Adrenal gland (tissue), 12 donors: Measurements from ENCODE around the gene SDK1. TPM values are rescaled to one million over a fixed set of nuclear protein-coding genes. Genes with fewer than 3 reads are reported as not detected.
"Not testable (repeated sequence)": the region's sequence is repeated elsewhere in the genome, so short reads cannot be mapped to it uniquely, and the experiment has no call there.

Source experiments
- DNase-seq, 7 donors: peaks; one replicate each; pipeline ENCODE4 v3.0.0-alpha.2; 2019 to 2020
- H3K27ac ChIP-seq, 5 donors: fragments of 200-600 bp; sonication (generic) in 4 of 5; 1 replicate in 3 of 5; 2 replicates in 2 of 5; pipeline versions ENCODE4 v1.5.1 to v1.8.0; 2016 to 2020; ENCODE audit warnings: mild to moderate bottlenecking in 1 of 5
- H3K27me3 ChIP-seq: fragments of 200-600 bp; 2 replicates; pipeline ENCODE4 v1.8.0; 2021
- H3K36me3 ChIP-seq, 2 donors: fragments of 200-600 bp; replicated peaks in 1 of 2; 1 replicate in 1 of 2; 2 replicates in 1 of 2; pipeline versions ENCODE4 v1.5.1 to v1.8.0; 2018 to 2022
- H3K4me1 ChIP-seq, 2 donors: fragments of 200-600 bp; replicated peaks in 1 of 2; 1 replicate in 1 of 2; 2 replicates in 1 of 2; pipeline versions ENCODE4 v1.5.1 to v1.8.0; 2018 to 2021
- H3K4me3 ChIP-seq, 4 donors: fragments of 200-600 bp; sonication (generic) in 3 of 4; one replicate each; pipeline ENCODE4 v1.5.1; 2016 to 2018
- H3K9me3 ChIP-seq, 3 donors: fragments of 200-600 bp; sonication (generic) in 1 of 3; replicated peaks in 1 of 3; 1 replicate in 2 of 3; 2 replicates in 1 of 3; pipeline versions ENCODE4 v1.5.1 to v1.8.0; 2016 to 2021
- CTCF ChIP-seq, 6 experiments: fragments of 450-650 bp in 4 of 6; fragments of 200-600 bp in 2 of 6; sonication (generic) in 1 of 6; IDR thresholded peaks; 1 replicate in 5 of 6; 2 replicates in 1 of 6; pipeline versions ENCODE4 v1.5.1 to v1.8.0; 2016 to 2021; ENCODE audit warnings: antibody characterized with exemption in 6 of 6, mild to moderate bottlenecking in 2 of 6, moderate library complexity in 1 of 6
- POLR2A ChIP-seq, 2 donors: fragments of 450-650 bp; IDR thresholded peaks; one replicate each; pipeline ENCODE4 v1.6.1; 2017; ENCODE audit warnings: antibody characterized with exemption in 2 of 2, mild to moderate bottlenecking in 2 of 2, moderate library complexity in 1 of 2
- WGBS, 4 donors: extraction: QIAGEN DNeasy Blood & Tissue Kit in 2 of 4; methylation state at CpG; one replicate each; pipeline versions ENCODE4 v1.1.5 to v1.1.7; 2013 to 2017; 5-methylcytosine and 5-hydroxymethylcytosine counted together
- intact Hi-C, 2 donors: fragments of 100-400 bp; cut with DNase I; formaldehyde crosslinking; loops; one replicate each; pipeline versions ENCODE4 v1.14.1 to v1.15.0; 2022 to 2023
- polyA plus RNA-seq, 3 donors: library from polyadenylated mRNA; stranded (reverse); fragments of 200-250 nt in 2 of 3; fragments of 350-450 nt in 1 of 3; fragmentation: Illumina TruSeq in 1 of 3; extraction: RNeasy Lipid Tissue Mini Kit (QIAGEN cat#74804) in 1 of 3; gene quantifications; one replicate each; pipeline ENCODE4 v1.2.3, GENCODE V29; 2013 to 2014
- total RNA-seq, 9 donors: library from RNA; depleted of rRNA in 4 of 9; stranded (reverse); fragments of >200 nt in 4 of 9; fragments of 120-200 nt in 1 of 9; fragmentation: NEBNext Ultra II Directional in 1 of 9; extraction: Animal tissue kit (Norgen Biotek cat#: 25700) in 1 of 9; gene quantifications; one replicate each; pipeline versions ENCODE4 v1.1.0 to v1.2.4, GENCODE V29; 2013 to 2023
- donor health status: healthy with polysubstance abuse.
- donor health status: Bipolar disorder and iron deficiency.
- donor health status: DM: yes; HTN: yes; CAD: no.
- donor health status: DM: no; HTN: no; CAD: no.
- donor health status: DM: no; HTN: no; CAD: no.
- donor health status: DM: yes; HTN: yes; CAD: no.

Gene SDK1
- total and polyA plus RNA-seq, 12 donors, result 0.50 to 3.6 (median 1.5) TPM

GRCh38 chr7:3578399-3578798, 277.3 kb downstream of the SDK1 start:
- intact Hi-C loops, result no loop called here
- H3K27ac ChIP-seq, result no peak overlapping the region
- H3K4me1 ChIP-seq, result no peaks in the 10 kb centered on the region
- WGBS, 4 donors, result 78 to 89% (median 80%) methylated on average over 6 of the region's 6 CpGs
- DNase-seq, result no peak
- no peaks in the 10 kb centered on the region for H3K27me3 ChIP-seq
- no peaks in the 10 kb centered on the region for H3K36me3 ChIP-seq
- no peaks in the 10 kb centered on the region for H3K9me3 ChIP-seq
- TF ChIP-seq POLR2A (IDR thresholded peaks at IDR 0.05) (no peak), CTCF (IDR thresholded peaks at IDR 0.05) (no peak)
- no peak overlapping the region for H3K4me3 ChIP-seq

- H3K4me3 ChIP-seq, result no peak overlapping the region
- H3K4me1 ChIP-seq, result no peaks in the 10 kb centered on the region
- H3K27me3 ChIP-seq, result no peaks in the 10 kb centered on the region
- no peak for TF ChIP-seq CTCF (IDR thresholded peaks at IDR 0.05)
- TF ChIP-seq POLR2A (IDR thresholded peaks at IDR 0.05), result no peak
- no peak overlapping the region for H3K27ac ChIP-seq
- 75 to 94% (median 88%) methylated on average over 1 of the region's 1 CpG for WGBS, 4 donors
- no peaks in the 10 kb centered on the region for H3K36me3 ChIP-seq
- intact Hi-C loops, result no loop called here
- DNase-seq, result no peak
- no peaks in the 10 kb centered on the region for H3K9me3 ChIP-seq
These were observed 278.7 kb downstream of the SDK1 start for GRCh38 chr7:3579638-3580219.

- H3K4me1 ChIP-seq, H3K36me3 ChIP-seq, H3K4me3 ChIP-seq, H3K9me3 ChIP-seq, DNase-seq, H3K27me3 ChIP-seq, intact Hi-C loops, H3K27ac ChIP-seq: not testable (repeated sequence)
These were observed 281.1 kb downstream of the SDK1 start for GRCh38 chr7:3582145-3582544.

- WGBS, 4 donors, result 76 to 86% (median 82%) methylated on average over 4 of the region's 4 CpGs
- no peaks in the 10 kb centered on the region for H3K27me3 ChIP-seq
- no peaks in the 10 kb centered on the region for H3K9me3 ChIP-seq
- no peak overlapping the region for H3K4me3 ChIP-seq
- no peak overlapping the region for H3K27ac ChIP-seq
- DNase-seq, result no peak
- no peak for TF ChIP-seq POLR2A (IDR thresholded peaks at IDR 0.05)
- no peak for TF ChIP-seq CTCF (IDR thresholded peaks at IDR 0.05)
- intact Hi-C loops, result no loop called here
- H3K36me3 ChIP-seq, result no peaks in the 10 kb centered on the region
- H3K4me1 ChIP-seq, result no peaks in the 10 kb centered on the region
These were observed 284.8 kb downstream of the SDK1 start for GRCh38 chr7:3585826-3586225.

- no peak for TF ChIP-seq CTCF (IDR thresholded peaks at IDR 0.05)
- TF ChIP-seq POLR2A (IDR thresholded peaks at IDR 0.05), result no peak
- intact Hi-C loops, result no loop called here
- DNase-seq, result no peak
- no peak overlapping the region for H3K4me3 ChIP-seq
- no peaks in the 10 kb centered on the region for H3K27me3 ChIP-seq
- no peak overlapping the region for H3K27ac ChIP-seq
- H3K9me3 ChIP-seq, result no peaks in the 10 kb centered on the region
- WGBS, 4 donors, result 57 to 66% (median 62%) methylated on average over 3 of the region's 3 CpGs
- H3K4me1 ChIP-seq, result no peaks in the 10 kb centered on the region
- no peaks in the 10 kb centered on the region for H3K36me3 ChIP-seq
These were observed 287.3 kb downstream of the SDK1 start for GRCh38 chr7:3588341-3588740.
